ENCODE measurements around the gene AIF1L.

DNA sequence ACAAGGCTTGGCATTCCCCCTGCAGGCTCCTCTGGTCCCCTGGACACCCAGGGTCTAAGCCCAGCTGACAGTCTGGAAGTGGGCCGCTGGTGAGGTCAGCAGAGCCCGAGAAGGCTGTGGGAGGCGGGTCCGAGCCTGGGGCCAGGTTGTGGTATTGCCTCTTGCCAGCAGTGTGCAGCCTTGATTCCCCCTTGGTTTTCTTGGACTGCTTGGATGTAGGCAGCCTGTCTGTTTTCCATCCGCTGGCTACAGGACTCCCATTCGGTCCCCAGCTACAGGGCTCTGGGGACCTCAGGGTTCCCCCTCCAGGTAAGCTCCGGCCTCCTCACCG is 1.6 kb downstream of the AIF1L start:
- TF ChIP-seq POLR2AphosphoS5 (IDR thresholded peaks at IDR 0.05; ENCODE audit: low read depth, low read length) (no peak), POLR2A (IDR thresholded peaks at IDR 0.05; ENCODE audit: low read depth, low read length) (no peak), TAF1 (IDR thresholded peaks at IDR 0.05; ENCODE audit: borderline replicate concordance, low read depth, low read length) (no peak)

Data from GM12892 (cell line).